Measurements from ENCODE around the gene C10orf105.

GRCh38 chr10:71749396-71749795 lies 29.8 kb upstream of the C10orf105 start:
- TF ChIP-seq POLR2AphosphoS5 (IDR thresholded peaks at IDR 0.05; ENCODE audit: borderline replicate concordance, low read depth, low read length) (no peak), EZH2 (IDR thresholded peaks at IDR 0.05) (no peak)

Measured in SK-N-MC (cell line).